Measurements from ENCODE around the gene LTB.

DNA sequence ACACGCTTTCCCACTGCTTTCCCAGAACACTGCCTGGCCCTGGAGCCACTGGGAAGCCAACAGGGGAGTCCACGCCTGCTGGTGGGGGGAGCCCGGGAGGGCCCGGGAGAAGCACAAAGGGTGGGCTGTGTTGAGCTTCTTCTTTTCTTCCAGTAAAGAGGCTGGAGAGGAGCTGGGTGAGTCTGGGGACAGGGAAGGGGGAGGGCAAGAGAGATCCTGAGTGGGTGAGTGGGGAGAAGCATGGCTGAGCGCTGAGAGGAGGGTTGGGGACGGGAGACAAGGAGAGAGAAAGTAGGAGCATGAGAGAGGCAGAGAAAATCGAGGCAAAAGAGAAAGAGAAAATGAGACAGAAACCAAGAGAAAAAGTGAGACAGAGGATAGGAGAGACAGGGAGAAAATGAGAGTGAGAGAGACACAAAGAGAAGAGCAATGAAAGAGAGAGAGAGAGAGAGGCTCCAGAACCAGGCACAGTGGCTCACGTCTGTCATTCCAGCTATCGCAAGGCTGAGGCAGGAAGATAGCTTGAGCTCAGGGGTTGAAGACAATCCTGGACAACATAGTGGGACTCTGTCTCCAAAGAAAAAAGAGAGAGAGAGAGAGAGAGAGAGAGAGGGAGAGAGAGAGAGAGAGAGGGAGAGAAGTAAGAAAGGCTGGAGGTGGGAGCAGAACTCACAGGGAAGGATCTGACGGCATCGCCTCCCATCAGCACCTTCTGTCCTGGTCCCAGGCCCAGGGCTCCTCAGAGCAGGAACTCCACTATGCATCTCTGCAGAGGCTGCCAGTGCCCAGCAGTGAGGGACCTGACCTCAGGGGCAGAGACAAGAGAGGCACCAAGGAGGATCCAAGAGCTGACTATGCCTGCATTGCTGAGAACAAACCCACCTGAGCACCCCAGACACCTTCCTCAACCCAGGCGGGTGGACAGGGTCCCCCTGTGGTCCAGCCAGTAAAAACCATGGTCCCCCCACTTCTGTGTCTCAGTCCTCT lies 5.9 kb upstream of the LTB start:
- TF ChIP-seq TAF1 (IDR thresholded peaks at IDR 0.05; ENCODE audit: borderline replicate concordance, low read depth, low read length) (no peak), EP300 (IDR thresholded peaks at IDR 0.05; ENCODE audit: borderline replicate concordance in 1 of 2, low read depth in 1 of 2, low read length in 1 of 2) (no peak), YY1 (IDR thresholded peaks at IDR 0.05; ENCODE audit: low read depth) (no peak), RXRA (IDR thresholded peaks at IDR 0.05; ENCODE audit: borderline replicate concordance, low read depth) (no peak), FOXM1 (IDR thresholded peaks at IDR 0.05; ENCODE audit: low read depth) (no peak), ZBTB33 (IDR thresholded peaks at IDR 0.05; ENCODE audit: borderline replicate concordance, low read depth) (no peak), GABPA (IDR thresholded peaks at IDR 0.05; ENCODE audit: low read depth) (no peak), POLR2AphosphoS5 (IDR thresholded peaks at IDR 0.05; ENCODE audit: low read depth, low read length) (no peak), RCOR1 (IDR thresholded peaks at IDR 0.05; ENCODE audit: low read length) (no peak), JUND (IDR thresholded peaks at IDR 0.05) (no peak), MEF2A (IDR thresholded peaks at IDR 0.05; ENCODE audit: borderline replicate concordance, low read depth) (no peak)
- TF ChIP-seq, protein P1, sequence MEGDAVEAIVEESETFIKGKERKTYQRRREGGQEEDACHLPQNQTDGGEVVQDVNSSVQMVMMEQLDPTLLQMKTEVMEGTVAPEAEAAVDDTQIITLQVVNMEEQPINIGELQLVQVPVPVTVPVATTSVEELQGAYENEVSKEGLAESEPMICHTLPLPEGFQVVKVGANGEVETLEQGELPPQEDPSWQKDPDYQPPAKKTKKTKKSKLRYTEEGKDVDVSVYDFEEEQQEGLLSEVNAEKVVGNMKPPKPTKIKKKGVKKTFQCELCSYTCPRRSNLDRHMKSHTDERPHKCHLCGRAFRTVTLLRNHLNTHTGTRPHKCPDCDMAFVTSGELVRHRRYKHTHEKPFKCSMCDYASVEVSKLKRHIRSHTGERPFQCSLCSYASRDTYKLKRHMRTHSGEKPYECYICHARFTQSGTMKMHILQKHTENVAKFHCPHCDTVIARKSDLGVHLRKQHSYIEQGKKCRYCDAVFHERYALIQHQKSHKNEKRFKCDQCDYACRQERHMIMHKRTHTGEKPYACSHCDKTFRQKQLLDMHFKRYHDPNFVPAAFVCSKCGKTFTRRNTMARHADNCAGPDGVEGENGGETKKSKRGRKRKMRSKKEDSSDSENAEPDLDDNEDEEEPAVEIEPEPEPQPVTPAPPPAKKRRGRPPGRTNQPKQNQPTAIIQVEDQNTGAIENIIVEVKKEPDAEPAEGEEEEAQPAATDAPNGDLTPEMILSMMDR (IDR thresholded peaks at IDR 0.05) = no peak
- TF ChIP-seq, protein P2, sequence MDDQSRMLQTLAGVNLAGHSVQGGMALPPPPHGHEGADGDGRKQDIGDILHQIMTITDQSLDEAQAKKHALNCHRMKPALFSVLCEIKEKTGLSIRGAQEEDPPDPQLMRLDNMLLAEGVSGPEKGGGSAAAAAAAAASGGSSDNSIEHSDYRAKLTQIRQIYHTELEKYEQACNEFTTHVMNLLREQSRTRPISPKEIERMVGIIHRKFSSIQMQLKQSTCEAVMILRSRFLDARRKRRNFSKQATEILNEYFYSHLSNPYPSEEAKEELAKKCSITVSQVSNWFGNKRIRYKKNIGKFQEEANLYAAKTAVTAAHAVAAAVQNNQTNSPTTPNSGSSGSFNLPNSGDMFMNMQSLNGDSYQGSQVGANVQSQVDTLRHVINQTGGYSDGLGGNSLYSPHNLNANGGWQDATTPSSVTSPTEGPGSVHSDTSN (IDR thresholded peaks at IDR 0.05) = no peak
- TF ChIP-seq, protein P3, sequence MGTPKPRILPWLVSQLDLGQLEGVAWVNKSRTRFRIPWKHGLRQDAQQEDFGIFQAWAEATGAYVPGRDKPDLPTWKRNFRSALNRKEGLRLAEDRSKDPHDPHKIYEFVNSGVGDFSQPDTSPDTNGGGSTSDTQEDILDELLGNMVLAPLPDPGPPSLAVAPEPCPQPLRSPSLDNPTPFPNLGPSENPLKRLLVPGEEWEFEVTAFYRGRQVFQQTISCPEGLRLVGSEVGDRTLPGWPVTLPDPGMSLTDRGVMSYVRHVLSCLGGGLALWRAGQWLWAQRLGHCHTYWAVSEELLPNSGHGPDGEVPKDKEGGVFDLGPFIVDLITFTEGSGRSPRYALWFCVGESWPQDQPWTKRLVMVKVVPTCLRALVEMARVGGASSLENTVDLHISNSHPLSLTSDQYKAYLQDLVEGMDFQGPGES (IDR thresholded peaks at IDR 0.05; ENCODE audit: low read depth, low read length) = no peak
